CD14-positive monocyte (primary cell): ENCODE results near the gene TBC1D22A. TPM values are rescaled to one million over a fixed set of nuclear protein-coding genes. Genes with fewer than 3 reads are reported as not detected.

Experiments used
- DNase-seq, 3 donors: peaks; one replicate each; pipeline ENCODE4 v3.0.0-alpha.2; 2011 to 2022
- H2AFZ ChIP-seq: 2 replicates; pipeline ENCODE4 v1.6.0; 2012; ENCODE audit warnings: mild to moderate bottlenecking, low read depth, low read length, inconsistent platforms; ENCODE audit not compliant: insufficient read depth, poor library complexity, severe bottlenecking
- H3K27ac ChIP-seq, 2 donors: 1 replicate in 1 of 2; 2 replicates in 1 of 2; pipeline ENCODE4 v1.5.1; 2012 to 2013; ENCODE audit warnings: low read length in 2 of 2, control low read depth in 1 of 2, inconsistent platforms in 1 of 2, low read depth in 1 of 2, mild to moderate bottlenecking in 1 of 2
- H3K27me3 ChIP-seq, 2 donors: one replicate each; pipeline versions ENCODE4 v1.6.0 to v1.6.1; 2011 to 2013; ENCODE audit warnings: low read length in 2 of 2; ENCODE audit not compliant: control insufficient read depth in 2 of 2, insufficient read depth in 2 of 2
- H3K36me3 ChIP-seq, 2 donors: replicated peaks in 1 of 2; 1 replicate in 1 of 2; 2 replicates in 1 of 2; pipeline versions ENCODE4 v1.5.1 to v1.6.1; 2012 to 2013; ENCODE audit warnings: low read length in 2 of 2, control low read depth in 1 of 2, inconsistent platforms in 1 of 2, mild to moderate bottlenecking in 1 of 2; ENCODE audit not compliant: insufficient read depth in 2 of 2, control insufficient read depth in 1 of 2
- H3K4me1 ChIP-seq, 2 donors: 1 replicate in 1 of 2; 2 replicates in 1 of 2; pipeline versions ENCODE4 v1.5.1 to v1.6.1; 2012 to 2013; ENCODE audit warnings: low read length in 2 of 2, control low read depth in 1 of 2, inconsistent platforms in 1 of 2, mild to moderate bottlenecking in 1 of 2, moderate library complexity in 1 of 2; ENCODE audit not compliant: insufficient read depth in 2 of 2, control insufficient read depth in 1 of 2
- H3K4me2 ChIP-seq: replicated peaks from 2 replicates; pipeline ENCODE3; 2012; ENCODE audit warnings: low read length, moderate library complexity, mild to moderate bottlenecking; ENCODE audit not compliant: poor library complexity, severe bottlenecking; ENCODE audit errors: extremely low read depth
- H3K4me3 ChIP-seq, 3 experiments: fragments of 200-600 bp in 1 of 3; sonication (generic) in 1 of 3; replicated peaks in 1 of 3; 1 replicate in 2 of 3; 2 replicates in 1 of 3; pipeline ENCODE4 v1.5.1; 2011 to 2013; ENCODE audit warnings: low read length in 3 of 3, mild to moderate bottlenecking in 3 of 3, control low read depth in 2 of 3, low read depth in 2 of 3, inconsistent platforms in 1 of 3, moderate library complexity in 1 of 3
- H3K79me2 ChIP-seq: 2 replicates; pipeline ENCODE4 v1.6.0; 2012; ENCODE audit warnings: mild to moderate bottlenecking, control low read depth, inconsistent platforms, low read length, moderate library complexity; ENCODE audit not compliant: insufficient read depth
- H3K9ac ChIP-seq: 2 replicates; pipeline ENCODE4 v1.6.0; 2017; ENCODE audit warnings: low read length, mild to moderate bottlenecking; ENCODE audit not compliant: insufficient read depth, poor library complexity, severe bottlenecking
- H3K9me3 ChIP-seq, 2 donors: replicated peaks in 1 of 2; 1 replicate in 1 of 2; 2 replicates in 1 of 2; pipeline versions ENCODE4 v1.5.1 to v1.6.1; 2012 to 2013; ENCODE audit warnings: low read length in 2 of 2, control low read depth in 1 of 2; ENCODE audit not compliant: control insufficient read depth in 1 of 2, insufficient read depth in 1 of 2
- H4K20me1 ChIP-seq: 2 replicates; pipeline ENCODE4 v1.6.0; 2012; ENCODE audit warnings: mild to moderate bottlenecking, low read length, control low read depth, moderate library complexity; ENCODE audit not compliant: insufficient read depth
- H3K27ac Mint-ChIP-seq, 7 donors: one replicate each; pipeline ENCODE4 v1.8.0; 2020; ENCODE audit warnings: mild to moderate bottlenecking in 7 of 7, mixed read lengths in 7 of 7, moderate library complexity in 6 of 7, inconsistent platforms in 2 of 7
- H3K27me3 Mint-ChIP-seq, 3 donors: one replicate each; pipeline ENCODE4 v1.8.0; 2021 to 2022; ENCODE audit warnings: low read depth in 3 of 3, mild to moderate bottlenecking in 3 of 3, mixed read lengths in 3 of 3, moderate library complexity in 3 of 3, inconsistent platforms in 1 of 3
- H3K36me3 Mint-ChIP-seq, 2 donors: one replicate each; pipeline ENCODE4 v1.8.0; 2020; ENCODE audit warnings: mixed read lengths in 2 of 2, inconsistent platforms in 1 of 2, mild to moderate bottlenecking in 1 of 2
- H3K4me1 Mint-ChIP-seq: one replicate; pipeline ENCODE4 v1.8.0; 2020; ENCODE audit warnings: mild to moderate bottlenecking, mixed read lengths
- H3K4me3 Mint-ChIP-seq, 2 donors: one replicate each; pipeline ENCODE4 v1.8.0; 2020; ENCODE audit warnings: mild to moderate bottlenecking in 2 of 2, mixed read lengths in 2 of 2, moderate library complexity in 1 of 2
- H3K9me3 Mint-ChIP-seq, 7 donors: one replicate each; pipeline ENCODE4 v1.8.0; 2020 to 2022; ENCODE audit warnings: mixed read lengths in 7 of 7, mild to moderate bottlenecking in 6 of 7, moderate library complexity in 6 of 7, inconsistent platforms in 2 of 7
- WGBS: methylation state at CpG from one replicate; pipeline ENCODE4 v1.1.5; 2013; ENCODE audit warnings: missing lambda C conversion rate; ENCODE audit not compliant: insufficient coverage; 5-methylcytosine and 5-hydroxymethylcytosine counted together
- intact Hi-C, 2 donors: fragments of 100-400 bp; cut with micrococcal nuclease; formaldehyde crosslinking; loops; one replicate each; pipeline versions ENCODE4 v1.15.0 to v1.15.1; 2023
- polyA plus RNA-seq, 3 donors: library from polyadenylated mRNA; depleted of rRNA in 1 of 3; unstranded in 2 of 3; stranded (reverse) in 1 of 3; fragments of 300-500 nt in 2 of 3; fragments of >200 nt in 1 of 3; fragmentation: Illumina TruSeq in 2 of 3; gene quantifications; 1 replicate in 2 of 3; 2 replicates in 1 of 3; pipeline ENCODE4 v1.2.3, GENCODE V29; 2012 to 2021
- TF ChIP-seq, protein P1 (sequence below): fragments of 200-600 bp; IDR thresholded peaks from one replicate; pipeline ENCODE4 v1.8.0; 2022; ENCODE audit warnings: antibody characterized with exemption, mild to moderate bottlenecking

TBC1D22A gene
- polyA plus RNA-seq, 3 donors = 25.9 to 36.2 (median 29.5) TPM

DNA sequence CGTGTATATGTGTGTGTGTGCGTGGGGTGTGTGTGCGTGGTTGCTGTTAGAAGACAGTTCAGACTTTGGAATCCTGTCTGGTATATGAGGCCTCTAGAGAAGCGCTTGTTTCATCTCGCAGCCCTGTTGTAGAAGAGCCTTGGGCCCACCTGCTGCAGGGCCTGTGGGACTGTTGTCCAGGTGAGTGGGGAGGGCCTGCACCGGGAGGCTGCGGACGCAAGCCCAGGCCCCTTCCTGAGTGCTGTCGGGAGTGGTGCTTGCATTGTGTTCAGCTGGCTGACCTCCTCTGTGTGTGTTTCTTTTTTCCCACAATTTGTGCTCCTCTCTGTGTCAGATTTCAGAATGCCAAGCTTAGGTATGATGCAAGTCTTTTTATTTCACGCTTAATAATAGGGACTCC lies 128.4 kb downstream of the TBC1D22A start:
- peaks cover 3% of the 10 kb centered on the region for H3K4me1 Mint-ChIP-seq
- Histone ChIP-seq H3K4me2 (no peak overlapping the region), H3K9me3 (no peaks in the 10 kb centered on the region), H3K36me3 (peaks cover 61 to 91% of the 10 kb centered on the region in 2 donors), H3K27ac (no peak overlapping the region), H3K79me2 (no peaks in the 10 kb centered on the region), H3K9ac (no peak overlapping the region), H4K20me1 (peaks cover 97% of the 10 kb centered on the region), H2AFZ (no peak overlapping the region), H3K4me1 (no peaks in the 10 kb centered on the region), H3K4me3 (no peak overlapping the region), H3K27me3 (no peaks in the 10 kb centered on the region)
- intact Hi-C loops = no loop called here
- TF ChIP-seq, protein P1, sequence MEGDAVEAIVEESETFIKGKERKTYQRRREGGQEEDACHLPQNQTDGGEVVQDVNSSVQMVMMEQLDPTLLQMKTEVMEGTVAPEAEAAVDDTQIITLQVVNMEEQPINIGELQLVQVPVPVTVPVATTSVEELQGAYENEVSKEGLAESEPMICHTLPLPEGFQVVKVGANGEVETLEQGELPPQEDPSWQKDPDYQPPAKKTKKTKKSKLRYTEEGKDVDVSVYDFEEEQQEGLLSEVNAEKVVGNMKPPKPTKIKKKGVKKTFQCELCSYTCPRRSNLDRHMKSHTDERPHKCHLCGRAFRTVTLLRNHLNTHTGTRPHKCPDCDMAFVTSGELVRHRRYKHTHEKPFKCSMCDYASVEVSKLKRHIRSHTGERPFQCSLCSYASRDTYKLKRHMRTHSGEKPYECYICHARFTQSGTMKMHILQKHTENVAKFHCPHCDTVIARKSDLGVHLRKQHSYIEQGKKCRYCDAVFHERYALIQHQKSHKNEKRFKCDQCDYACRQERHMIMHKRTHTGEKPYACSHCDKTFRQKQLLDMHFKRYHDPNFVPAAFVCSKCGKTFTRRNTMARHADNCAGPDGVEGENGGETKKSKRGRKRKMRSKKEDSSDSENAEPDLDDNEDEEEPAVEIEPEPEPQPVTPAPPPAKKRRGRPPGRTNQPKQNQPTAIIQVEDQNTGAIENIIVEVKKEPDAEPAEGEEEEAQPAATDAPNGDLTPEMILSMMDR = no peak
- H3K27ac Mint-ChIP-seq = peak overlapping the region in 2 of 7 donors; percentile 17 to 38
- no peaks in the 10 kb centered on the region for H3K9me3 Mint-ChIP-seq
- no peak for DNase-seq
- 98% methylated on average over 9 of the region's 10 CpGs for WGBS
- H3K36me3 Mint-ChIP-seq = peaks cover 78 to 79% of the 10 kb centered on the region in 2 donors
- no peaks in the 10 kb centered on the region for H3K27me3 Mint-ChIP-seq
- no peak overlapping the region for H3K4me3 Mint-ChIP-seq

GRCh38 chr22:46891382-46891951 lies 129.0 kb downstream of the TBC1D22A start:
- TF ChIP-seq, protein P1 = no peak
- Histone ChIP-seq H2AFZ (no peak overlapping the region), H4K20me1 (peaks cover 97% of the 10 kb centered on the region), H3K9me3 (no peaks in the 10 kb centered on the region), H3K4me1 (no peaks in the 10 kb centered on the region), H3K79me2 (no peaks in the 10 kb centered on the region), H3K9ac (no peak overlapping the region), H3K27me3 (no peaks in the 10 kb centered on the region), H3K36me3 (peaks cover 57 to 91% of the 10 kb centered on the region in 2 donors), H3K4me3 (no peak overlapping the region), H3K27ac (no peak overlapping the region), H3K4me2 (no peak overlapping the region)
- no peak for DNase-seq
- intact Hi-C loops = no loop called here
- WGBS = 97% methylated on average over 4 of the region's 5 CpGs
- Mint-ChIP-seq H3K9me3 (no peaks in the 10 kb centered on the region), H3K4me3 (no peak overlapping the region), H3K27ac (peak overlapping the region in 2 of 7 donors; percentile 17 to 44), H3K4me1 (peaks cover 10% of the 10 kb centered on the region), H3K27me3 (no peaks in the 10 kb centered on the region), H3K36me3 (peaks cover 73 to 81% of the 10 kb centered on the region in 2 donors)
